ENCODE results near the gene CYP19A1.

GRCh38 chr15:51379390-51379789 lies 41.0 kb upstream of the CYP19A1 start:
- TF ChIP-seq CTCF (IDR thresholded peaks at IDR 0.05): no peak
- TF ChIP-seq POLR2A (IDR thresholded peaks at IDR 0.05): no peak
